Mesendoderm (in vitro differentiated cells): ENCODE measurements around the gene MAPK9.
A peak's percentile ranks its signal among the peaks of the same experiment; 100 is the strongest.

Experiments used
- DNase-seq: peaks from one replicate; pipeline ENCODE4 v3.0.0; 2013
- H2AK5ac ChIP-seq: 2 replicates; pipeline ENCODE4 v1.6.1; 2013; ENCODE audit warnings: low read length, inconsistent platforms
- H2BK120ac ChIP-seq: 2 replicates; pipeline ENCODE4 v1.6.1; 2013; ENCODE audit warnings: low read depth, mild to moderate bottlenecking, low read length, moderate library complexity, mixed read lengths
- H2BK15ac ChIP-seq: replicated peaks from 2 replicates; pipeline ENCODE4 v1.6.1; 2013; ENCODE audit warnings: low read depth, mild to moderate bottlenecking, moderate library complexity
- H2BK5ac ChIP-seq: 2 replicates; pipeline ENCODE4 v1.6.1; 2013; ENCODE audit warnings: low read length, inconsistent platforms
- H3K18ac ChIP-seq: 2 replicates; pipeline ENCODE4 v1.6.1; 2013; ENCODE audit warnings: mild to moderate bottlenecking, low read length, mixed read lengths
- H3K23ac ChIP-seq: one replicate; pipeline ENCODE4 v1.6.1; 2013; ENCODE audit warnings: low read length
- H3K27ac ChIP-seq: 2 replicates; pipeline ENCODE4 v1.5.1; 2013; ENCODE audit warnings: low read depth, mild to moderate bottlenecking, inconsistent platforms, low read length, moderate library complexity
- H3K27me3 ChIP-seq: 2 replicates; pipeline ENCODE4 v1.6.1; 2013; ENCODE audit warnings: low read length, control low read depth, mild to moderate bottlenecking, inconsistent platforms; ENCODE audit not compliant: insufficient read depth, poor library complexity
- H3K36me3 ChIP-seq: 2 replicates; pipeline ENCODE4 v1.6.1; 2013; ENCODE audit warnings: low read length, inconsistent platforms; ENCODE audit not compliant: control insufficient read depth, insufficient read depth
- H3K4ac ChIP-seq: one replicate; pipeline ENCODE4 v1.6.1; 2013; ENCODE audit warnings: low read depth, mild to moderate bottlenecking, low read length, moderate library complexity
- H3K4me1 ChIP-seq: 2 replicates; pipeline ENCODE4 v1.6.1; 2013; ENCODE audit warnings: low read depth, low read length, inconsistent platforms; ENCODE audit not compliant: control insufficient read depth
- H3K4me2 ChIP-seq: 2 replicates; pipeline ENCODE4 v1.6.1; 2013; ENCODE audit warnings: low read length
- H3K4me3 ChIP-seq: 2 replicates; pipeline ENCODE4 v1.5.1; 2013; ENCODE audit warnings: mild to moderate bottlenecking, low read length
- H3K56ac ChIP-seq: one replicate; pipeline ENCODE4 v1.6.1; 2013; ENCODE audit warnings: low read length
- H3K79me1 ChIP-seq: 2 replicates; pipeline ENCODE4 v1.6.1; 2013; ENCODE audit warnings: low read length, inconsistent platforms
- H3K79me2 ChIP-seq: 2 replicates; pipeline ENCODE4 v1.6.1; 2013; ENCODE audit warnings: mild to moderate bottlenecking, low read length; ENCODE audit not compliant: control insufficient read depth, insufficient read depth
- H3K9ac ChIP-seq: 2 replicates; pipeline ENCODE4 v1.6.1; 2013; ENCODE audit warnings: low read length, inconsistent platforms
- H4K5ac ChIP-seq: one replicate; pipeline ENCODE4 v1.6.1; 2013; ENCODE audit warnings: low read length
- H4K8ac ChIP-seq: one replicate; pipeline ENCODE4 v1.6.1; 2013; ENCODE audit warnings: low read depth, mild to moderate bottlenecking, control low read depth, low read length, moderate library complexity
- WGBS: extraction: QIAGEN DNeasy Blood & Tissue Kit; methylation state at CpG from one replicate; pipeline ENCODE4 v1.1.7; 2013; ENCODE audit warnings: low lambda C conversion rate, missing lambda C conversion rate; ENCODE audit not compliant: insufficient coverage; ENCODE audit errors: extremely low coverage; 5-methylcytosine and 5-hydroxymethylcytosine counted together

Gene MAPK9

DNA sequence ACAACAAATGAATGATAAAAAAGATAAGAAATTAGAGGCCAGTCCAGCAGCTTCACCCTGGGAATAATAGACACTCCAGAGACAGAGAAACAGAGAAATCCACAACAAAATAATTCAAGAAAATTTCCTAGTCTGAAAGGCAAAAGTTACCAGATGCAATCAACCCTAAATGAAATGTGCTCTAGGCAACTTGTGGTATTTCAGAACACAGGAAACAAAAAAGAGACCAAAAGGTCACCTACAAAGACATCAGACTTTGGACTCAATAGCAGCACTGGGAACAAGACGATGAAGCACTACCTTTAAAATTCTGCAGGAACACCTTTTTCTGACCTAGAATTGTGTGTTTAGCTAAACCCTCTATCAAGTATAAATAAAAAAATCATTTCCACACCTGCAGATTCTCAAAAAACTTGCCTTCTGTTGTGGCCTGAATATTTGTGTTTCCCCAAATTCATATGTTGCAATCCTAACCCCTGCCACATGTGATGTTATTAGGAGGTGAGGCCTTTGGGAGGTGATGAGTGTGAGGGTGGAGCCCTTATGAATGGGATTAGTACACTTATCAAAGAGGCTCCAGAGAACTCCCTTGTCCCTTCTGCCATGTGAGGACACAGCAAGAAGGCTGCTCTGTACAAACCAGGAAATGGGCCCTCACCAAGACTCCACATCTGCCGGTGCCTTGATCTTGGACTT, 5.9 kb upstream of the MAPK9 start:
- Histone ChIP-seq H3K4me2 (no peak overlapping the region), H3K4ac (no peak overlapping the region), H3K27ac (no peak overlapping the region), H3K18ac (no peak overlapping the region), H3K4me3 (no peak overlapping the region), H3K4me1 (peaks cover 2% of the 10 kb centered on the region), H2BK5ac (no peak overlapping the region), H3K36me3 (peaks cover 2% of the 10 kb centered on the region), H3K9ac (no peak overlapping the region), H3K79me1 (peaks cover 4% of the 10 kb centered on the region), H3K27me3 (no peaks in the 10 kb centered on the region), H2AK5ac (no peak overlapping the region), H3K56ac (no peak overlapping the region), H2BK120ac (no peak overlapping the region), H2BK15ac (no peak overlapping the region), H4K8ac (no peak overlapping the region), H3K79me2 (no peaks in the 10 kb centered on the region), H4K5ac (no peak overlapping the region), H3K23ac (no peak overlapping the region)
- no peak for DNase-seq
- no CpG with 5 or more reads among the region's 2 CpGs for whole genome bisulfite sequencing

DNA sequence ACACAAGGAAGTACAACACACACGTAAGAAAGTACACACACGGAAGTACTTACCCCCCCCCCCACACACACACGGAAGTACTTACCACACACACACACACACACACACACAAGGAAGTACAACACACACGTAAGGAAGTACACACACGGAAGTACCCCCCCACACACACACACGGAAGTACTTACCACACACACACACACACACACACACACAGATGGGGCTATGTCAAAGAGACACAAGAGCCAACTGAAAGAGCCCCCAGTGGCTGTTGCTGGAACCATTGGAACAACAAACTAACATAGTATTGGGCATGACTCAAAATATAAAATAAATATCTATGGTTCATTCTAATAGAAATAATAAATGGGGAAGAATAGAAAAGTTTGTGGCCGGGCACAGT, 4.9 kb upstream of the MAPK9 start:
- no peak for DNase-seq
- Histone ChIP-seq H3K36me3 (peaks cover 2% of the 10 kb centered on the region), H3K4ac (no peak overlapping the region), H2AK5ac (no peak overlapping the region), H2BK15ac (no peak overlapping the region), H4K5ac (no peak overlapping the region), H3K4me1 (peaks cover 2% of the 10 kb centered on the region), H2BK5ac (no peak overlapping the region), H3K79me2 (no peaks in the 10 kb centered on the region), H3K23ac (no peak overlapping the region), H3K4me3 (no peak overlapping the region), H3K56ac (no peak overlapping the region), H3K4me2 (no peak overlapping the region), H2BK120ac (no peak overlapping the region), H3K27me3 (no peaks in the 10 kb centered on the region), H3K27ac (no peak overlapping the region), H3K18ac (no peak overlapping the region), H3K79me1 (peaks cover 4% of the 10 kb centered on the region), H4K8ac (no peak overlapping the region), H3K9ac (no peak overlapping the region)
- no CpG with 5 or more reads among the region's 7 CpGs for WGBS

DNA sequence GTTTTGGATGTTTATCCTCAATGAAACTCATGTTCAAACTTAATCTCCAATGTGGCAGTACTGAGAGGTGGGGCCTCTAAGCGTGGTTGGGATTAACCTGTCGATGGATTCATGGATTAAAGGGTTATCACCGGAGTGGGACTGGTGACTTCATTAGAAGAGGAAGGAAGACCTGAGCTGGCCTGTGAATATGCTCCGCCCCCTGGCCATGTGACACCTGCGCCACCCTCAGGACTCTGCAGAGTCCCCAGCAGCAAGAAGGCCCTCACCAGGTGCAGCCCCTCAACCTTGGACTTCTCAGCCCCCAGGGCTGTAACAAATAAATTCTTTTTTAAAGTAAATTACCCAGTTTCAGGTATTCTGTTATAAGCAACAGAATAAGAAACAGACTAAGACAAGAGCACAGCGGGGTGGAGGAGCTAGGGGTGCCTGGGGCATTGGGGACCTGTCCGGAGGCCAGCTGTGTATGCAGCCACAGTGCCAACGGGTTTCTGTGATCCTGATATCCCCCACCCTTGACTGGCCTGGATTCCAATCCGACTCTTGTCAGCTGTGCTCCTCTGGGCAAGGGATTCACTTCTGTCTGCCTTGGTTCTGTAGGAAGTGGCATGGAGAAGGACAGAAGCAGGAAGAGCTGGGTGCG, 3.2 kb upstream of the MAPK9 start:
- no peak overlapping the region for H2BK15ac ChIP-seq
- H3K23ac ChIP-seq: no peak overlapping the region

DNA sequence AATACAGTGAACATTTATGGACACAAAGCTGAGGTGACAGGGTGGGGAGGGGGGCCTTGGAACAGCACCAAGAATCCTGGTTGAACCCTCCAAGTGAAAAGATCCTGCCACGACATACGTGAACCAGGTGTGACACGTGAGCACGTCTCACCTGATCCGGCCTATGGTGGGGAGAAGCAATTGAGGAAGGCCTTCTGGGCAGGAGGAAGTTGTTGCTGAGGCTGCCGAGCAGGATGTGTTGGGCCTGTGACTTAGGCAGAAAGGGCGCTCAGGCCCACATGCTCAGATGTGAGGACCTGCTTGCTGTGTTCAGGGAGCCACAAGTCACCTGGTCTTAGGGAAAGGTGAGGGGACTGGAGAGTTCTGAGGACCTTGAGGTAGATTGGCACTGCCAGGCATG, 2.5 kb upstream of the MAPK9 start:
- no peak for DNase-seq
- H3K9ac ChIP-seq: no peak overlapping the region
- no peak overlapping the region for H2AK5ac ChIP-seq
- no peak overlapping the region for H4K8ac ChIP-seq
- no peak overlapping the region for H3K4me3 ChIP-seq
- H3K4me1 ChIP-seq: peaks cover 8% of the 10 kb centered on the region
- no peaks in the 10 kb centered on the region for H3K36me3 ChIP-seq
- no peak overlapping the region for H3K4ac ChIP-seq
- no peaks in the 10 kb centered on the region for H3K27me3 ChIP-seq
- peaks cover 17% of the 10 kb centered on the region for H3K79me2 ChIP-seq
- no peak overlapping the region for H2BK120ac ChIP-seq
- no peak overlapping the region for H3K27ac ChIP-seq
- no peak overlapping the region for H2BK5ac ChIP-seq
- no peak overlapping the region for H2BK15ac ChIP-seq
- H3K23ac ChIP-seq: no peak overlapping the region
- H3K4me2 ChIP-seq: no peak overlapping the region
- WGBS: no CpG with 5 or more reads among the region's 7 CpGs
- no peak overlapping the region for H3K56ac ChIP-seq
- H4K5ac ChIP-seq: no peak overlapping the region
- H3K79me1 ChIP-seq: peaks cover 11% of the 10 kb centered on the region
- H3K18ac ChIP-seq: no peak overlapping the region

More for the DNA sequence above, 3.2 kb upstream of the MAPK9 start:
- no peak overlapping the region for H3K9ac ChIP-seq
- H3K56ac ChIP-seq: no peak overlapping the region
- peaks cover 12% of the 10 kb centered on the region for H3K79me2 ChIP-seq
- no peak overlapping the region for H3K4me3 ChIP-seq
- no peak overlapping the region for H3K18ac ChIP-seq
- DNase-seq: no peak
- H2AK5ac ChIP-seq: no peak overlapping the region
- H3K27ac ChIP-seq: no peak overlapping the region
- peaks cover 9% of the 10 kb centered on the region for H3K79me1 ChIP-seq
- no peak overlapping the region for H3K4ac ChIP-seq
- H3K4me1 ChIP-seq: peaks cover 6% of the 10 kb centered on the region
- H2BK120ac ChIP-seq: no peak overlapping the region
- no peak overlapping the region for H3K4me2 ChIP-seq
- WGBS: no CpG with 5 or more reads among the region's 10 CpGs
- H4K5ac ChIP-seq: no peak overlapping the region
- no peak overlapping the region for H4K8ac ChIP-seq
- H2BK5ac ChIP-seq: no peak overlapping the region
- no peaks in the 10 kb centered on the region for H3K27me3 ChIP-seq
- no peaks in the 10 kb centered on the region for H3K36me3 ChIP-seq

DNA sequence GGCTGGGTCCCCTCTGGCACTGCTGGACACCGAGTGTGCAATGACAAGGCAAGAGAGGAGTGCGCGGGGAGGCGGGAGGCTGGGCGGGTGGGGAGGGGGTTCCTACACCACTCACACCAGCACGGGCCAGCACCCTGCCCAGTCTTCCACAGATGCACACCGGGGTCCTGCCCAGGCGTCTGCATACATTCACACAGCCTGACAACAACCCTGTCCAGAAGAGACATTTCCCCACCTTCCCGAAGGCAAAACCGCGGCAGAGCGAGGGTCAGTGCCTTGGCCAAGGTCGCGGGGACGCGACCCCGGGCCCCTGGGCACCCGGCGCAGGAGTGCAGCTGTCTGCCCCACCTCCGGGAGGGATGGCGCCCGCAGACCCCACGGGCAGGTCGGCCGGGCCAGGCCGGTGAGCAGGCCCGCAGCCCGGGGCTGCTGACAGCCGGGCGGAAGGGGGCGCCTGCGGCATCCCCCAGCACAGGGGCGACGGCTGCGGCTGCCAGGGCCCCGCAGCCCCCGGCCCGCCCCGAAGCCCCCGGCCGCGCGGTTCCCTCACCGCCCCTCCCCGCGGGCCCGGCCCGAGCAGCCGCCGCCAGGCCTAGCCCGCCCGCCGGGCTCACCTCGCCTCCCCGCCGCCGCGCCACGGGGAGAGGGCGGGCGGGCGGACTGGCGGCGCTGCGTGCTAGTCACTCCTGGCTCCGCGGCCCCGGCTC, 496 bp downstream of the MAPK9 start:
- Histone ChIP-seq H3K36me3 (no peaks in the 10 kb centered on the region), H3K4me2 (peak overlapping the region; percentile 78), H3K27me3 (no peaks in the 10 kb centered on the region), H2BK5ac (no peak overlapping the region), H3K18ac (peak overlapping the region; percentile 92), H2BK120ac (no peak overlapping the region), H4K5ac (no peak overlapping the region), H2BK15ac (no peak overlapping the region), H4K8ac (no peak overlapping the region), H3K9ac (peak overlapping the region; percentile 88), H3K4ac (no peak overlapping the region), H3K27ac (peak overlapping the region; percentile 37), H2AK5ac (no peak overlapping the region), H3K4me1 (peaks cover 9% of the 10 kb centered on the region), H3K23ac (no peak overlapping the region), H3K56ac (peak overlapping the region; percentile 87), H3K79me2 (peaks cover 32% of the 10 kb centered on the region), H3K4me3 (peak overlapping the region; percentile 91), H3K79me1 (peaks cover 20% of the 10 kb centered on the region)
- peak; percentile 42 for DNase-seq
- no CpG with 5 or more reads among the region's 68 CpGs for WGBS
